Measurements from ENCODE around the gene ATP8B3.

DNA sequence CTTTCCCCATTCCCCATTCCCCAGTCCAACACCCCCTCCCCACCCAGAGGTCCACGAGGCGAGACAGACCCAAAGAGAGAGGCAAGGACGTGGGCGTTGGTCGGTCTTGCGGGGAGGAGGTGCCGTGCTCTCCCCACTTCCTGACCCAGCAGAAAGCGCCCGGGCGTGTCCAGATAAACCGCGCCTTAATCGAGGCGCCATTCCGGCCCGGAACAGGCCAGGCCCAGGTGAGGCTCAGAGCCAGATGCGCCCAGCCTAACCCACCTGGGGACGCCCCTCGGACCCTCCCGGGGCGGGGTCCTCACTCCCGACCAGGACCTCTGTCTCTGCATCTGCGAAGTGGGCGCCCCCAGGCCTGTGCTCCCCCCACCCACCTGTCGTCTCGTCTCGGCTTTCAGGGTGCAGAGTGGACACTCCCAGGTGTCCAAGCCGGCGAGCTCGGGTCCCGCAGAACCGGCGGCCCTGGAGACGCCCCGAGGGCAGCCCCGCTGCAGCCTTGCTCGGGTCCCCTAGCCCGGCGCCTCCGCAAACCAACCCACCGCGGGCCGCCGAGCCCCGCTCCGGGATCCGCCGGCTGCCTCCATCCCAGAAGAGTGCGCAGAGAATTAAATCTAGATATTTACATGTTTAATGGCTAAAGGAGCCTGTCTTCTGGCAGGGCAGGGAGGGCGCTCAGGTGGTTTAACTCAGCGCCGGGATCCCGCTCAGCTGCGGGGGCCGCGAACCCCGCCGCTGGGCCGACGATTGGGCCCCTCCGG, 63.8 kb downstream of the ATP8B3 start:
- TF ChIP-seq, protein P1, sequence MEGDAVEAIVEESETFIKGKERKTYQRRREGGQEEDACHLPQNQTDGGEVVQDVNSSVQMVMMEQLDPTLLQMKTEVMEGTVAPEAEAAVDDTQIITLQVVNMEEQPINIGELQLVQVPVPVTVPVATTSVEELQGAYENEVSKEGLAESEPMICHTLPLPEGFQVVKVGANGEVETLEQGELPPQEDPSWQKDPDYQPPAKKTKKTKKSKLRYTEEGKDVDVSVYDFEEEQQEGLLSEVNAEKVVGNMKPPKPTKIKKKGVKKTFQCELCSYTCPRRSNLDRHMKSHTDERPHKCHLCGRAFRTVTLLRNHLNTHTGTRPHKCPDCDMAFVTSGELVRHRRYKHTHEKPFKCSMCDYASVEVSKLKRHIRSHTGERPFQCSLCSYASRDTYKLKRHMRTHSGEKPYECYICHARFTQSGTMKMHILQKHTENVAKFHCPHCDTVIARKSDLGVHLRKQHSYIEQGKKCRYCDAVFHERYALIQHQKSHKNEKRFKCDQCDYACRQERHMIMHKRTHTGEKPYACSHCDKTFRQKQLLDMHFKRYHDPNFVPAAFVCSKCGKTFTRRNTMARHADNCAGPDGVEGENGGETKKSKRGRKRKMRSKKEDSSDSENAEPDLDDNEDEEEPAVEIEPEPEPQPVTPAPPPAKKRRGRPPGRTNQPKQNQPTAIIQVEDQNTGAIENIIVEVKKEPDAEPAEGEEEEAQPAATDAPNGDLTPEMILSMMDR (IDR thresholded peaks at IDR 0.05) = no peak
- no peak for TF ChIP-seq EP300 (IDR thresholded peaks at IDR 0.05)

All from sigmoid colon (tissue), 4 donors.